Measurements from ENCODE around the gene SNX22. TPM values are rescaled to one million over a fixed set of nuclear protein-coding genes. Genes with fewer than 3 reads are reported as not detected.
A peak's percentile ranks its signal among the peaks of the same experiment; 100 is the strongest.

Gene SNX22
- total and polyA plus RNA-seq, 2 experiments from 2014 or later = 2.0 to 2.1 TPM

DNA sequence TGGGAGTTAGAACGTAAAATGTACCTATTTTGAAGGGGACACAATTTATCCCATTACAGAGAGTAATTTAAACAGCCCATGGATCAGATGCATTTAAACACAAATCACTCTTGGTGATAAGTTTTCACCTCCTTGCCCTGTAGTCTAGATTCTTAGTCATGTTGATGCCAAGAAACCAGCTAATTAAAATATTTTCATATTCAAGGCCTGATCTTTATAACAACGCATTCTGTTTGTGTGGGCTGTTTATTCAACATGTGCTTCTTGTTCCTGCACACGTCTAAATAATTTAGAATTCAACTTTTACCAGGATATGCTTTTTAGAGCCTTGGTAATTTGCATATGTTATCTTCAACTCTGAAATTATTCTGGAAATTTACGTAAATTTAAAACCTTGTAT lies 29.9 kb upstream of the SNX22 start:
- Histone ChIP-seq H3K27me3 (no peaks in the 10 kb centered on the region), H3K36me3 (peaks cover 51% of the 10 kb centered on the region), H3K9me3 (ENCODE audit: low read depth) (no peaks in the 10 kb centered on the region), H3K4me3 (no peak overlapping the region), H3K27ac (no peak overlapping the region), H3K4me1 (ENCODE audit: low read depth) (no peaks in the 10 kb centered on the region)
- TF ChIP-seq CTCF (IDR thresholded peaks at IDR 0.05; ENCODE audit: low read depth, low read length) = no peak
- no peak for DNase-seq (ENCODE audit: low read depth in 1 of 2, low spot score in 1 of 2)

DNA sequence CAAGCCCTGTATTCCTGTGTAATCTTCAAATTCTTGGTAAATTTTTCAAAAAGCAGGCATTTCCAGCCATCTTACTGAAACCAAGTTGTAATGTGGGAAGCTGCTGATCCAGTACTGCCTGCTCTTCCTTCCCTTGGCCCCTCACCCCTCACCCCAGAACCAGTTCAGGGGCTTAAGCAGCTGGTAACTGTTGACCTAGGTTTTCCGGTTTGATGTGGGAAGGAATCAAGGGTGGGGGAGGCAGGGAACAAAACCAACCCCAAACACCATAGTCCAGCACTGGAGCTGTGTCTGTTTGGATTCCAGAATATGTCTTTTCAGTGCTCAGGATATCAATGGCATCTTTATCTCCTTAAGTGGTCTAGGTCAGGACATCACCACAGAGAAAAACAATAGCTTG lies 29.1 kb upstream of the SNX22 start:
- Histone ChIP-seq H3K36me3 (peaks cover 52% of the 10 kb centered on the region), H3K4me1 (ENCODE audit: low read depth) (peaks cover 4% of the 10 kb centered on the region), H3K27ac (no peak overlapping the region), H3K27me3 (no peaks in the 10 kb centered on the region), H3K9me3 (ENCODE audit: low read depth) (no peaks in the 10 kb centered on the region), H3K4me3 (no peak overlapping the region)
- TF ChIP-seq CTCF (IDR thresholded peaks at IDR 0.05; ENCODE audit: low read depth, low read length) = no peak
- no peak for DNase-seq (ENCODE audit: low read depth in 1 of 2, low spot score in 1 of 2)

GRCh38 chr15:64122936-64123351 lies 28.6 kb upstream of the SNX22 start:
- Histone ChIP-seq H3K27me3 (no peaks in the 10 kb centered on the region), H3K36me3 (peaks cover 52% of the 10 kb centered on the region), H3K4me1 (ENCODE audit: low read depth) (peaks cover 4% of the 10 kb centered on the region), H3K27ac (no peak overlapping the region), H3K9me3 (ENCODE audit: low read depth) (no peaks in the 10 kb centered on the region), H3K4me3 (no peak overlapping the region)
- TF ChIP-seq CTCF (IDR thresholded peaks at IDR 0.05; ENCODE audit: low read depth, low read length) = no peak
- no peak for DNase-seq (ENCODE audit: low read depth in 1 of 2, low spot score in 1 of 2)

DNA sequence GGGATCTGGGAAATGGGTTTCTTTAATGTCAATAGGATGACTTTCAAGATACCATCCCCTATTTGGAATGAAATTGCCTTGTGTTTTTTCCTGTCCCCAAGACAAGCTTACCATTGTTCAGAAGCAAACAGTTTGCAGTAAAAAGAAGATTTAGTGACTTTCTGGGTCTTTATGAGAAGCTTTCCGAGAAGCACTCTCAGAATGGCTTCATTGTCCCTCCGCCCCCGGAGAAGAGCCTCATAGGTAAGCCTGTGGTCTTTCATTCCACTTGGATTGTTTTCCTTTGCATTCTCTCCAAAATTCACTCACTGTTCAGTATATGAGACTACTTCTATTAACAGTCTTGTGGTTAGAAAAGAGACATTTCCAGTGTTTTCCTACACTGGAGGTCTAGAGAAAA lies 25.6 kb upstream of the SNX22 start:
- H3K36me3 ChIP-seq = peaks cover 65% of the 10 kb centered on the region
- no peak overlapping the region for H3K27ac ChIP-seq
- no peaks in the 10 kb centered on the region for H3K9me3 ChIP-seq (ENCODE audit: low read depth)
- H3K4me1 ChIP-seq (ENCODE audit: low read depth) = peaks cover 4% of the 10 kb centered on the region
- no peaks in the 10 kb centered on the region for H3K27me3 ChIP-seq
- H3K4me3 ChIP-seq = no peak overlapping the region
- no peak for DNase-seq (ENCODE audit: low read depth in 1 of 2, low spot score in 1 of 2)
- TF ChIP-seq CTCF (IDR thresholded peaks at IDR 0.05; ENCODE audit: low read depth, low read length) = no peak

DNA sequence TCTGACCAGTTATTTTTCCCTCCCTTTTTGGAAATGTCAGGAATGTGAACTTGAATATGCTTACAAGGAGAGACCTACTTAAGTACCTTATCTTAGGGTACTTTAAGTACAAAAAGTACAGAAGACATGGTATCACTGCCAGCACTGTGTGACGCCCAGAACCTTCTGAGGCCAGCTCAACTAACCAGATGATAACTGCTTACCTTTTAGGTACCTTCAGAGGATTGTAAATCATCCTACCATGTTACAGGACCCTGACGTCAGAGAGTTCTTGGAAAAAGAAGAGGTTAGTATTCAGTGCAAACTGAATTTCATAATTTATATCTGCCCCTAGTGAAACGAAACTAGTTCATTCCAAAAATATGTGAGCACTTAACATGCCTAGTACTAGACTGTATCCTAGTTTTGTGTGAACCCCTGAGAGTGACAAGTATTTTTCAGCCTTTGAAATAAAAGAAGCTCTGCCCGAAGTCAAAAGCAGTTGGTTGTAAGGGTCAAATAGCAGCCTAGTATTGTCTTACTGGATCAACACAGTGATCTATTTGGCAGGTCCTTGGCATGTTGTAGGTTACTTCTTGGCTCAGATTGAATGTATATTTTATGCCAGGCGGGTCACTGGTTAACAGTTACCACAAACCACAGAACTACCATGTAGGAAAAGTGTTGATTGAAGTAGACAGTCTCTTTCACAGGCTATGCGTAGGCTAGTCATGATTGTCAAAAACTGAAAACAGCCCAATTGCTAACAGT lies 23.8 kb upstream of the SNX22 start:
- H3K27me3 ChIP-seq = no peaks in the 10 kb centered on the region
- no peaks in the 10 kb centered on the region for H3K9me3 ChIP-seq (ENCODE audit: low read depth)
- DNase-seq (ENCODE audit: low read depth in 1 of 2, low spot score in 1 of 2) = no peak
- no peak for TF ChIP-seq CTCF (IDR thresholded peaks at IDR 0.05; ENCODE audit: low read depth, low read length)
- peaks cover 73% of the 10 kb centered on the region for H3K36me3 ChIP-seq
- peak overlapping the region; percentile 38 for H3K27ac ChIP-seq
- H3K4me1 ChIP-seq (ENCODE audit: low read depth) = peaks cover 4% of the 10 kb centered on the region
- no peak overlapping the region for H3K4me3 ChIP-seq
